Memory B cell (primary cell): ENCODE data around the gene SULF2.
"Not testable (repeated sequence)": the region's sequence is repeated elsewhere in the genome, so short reads cannot be mapped to it uniquely, and the experiment has no call there.

Experiments
- ATAC-seq: fragments of 150-1000 bp; cut with Tn5 transposase; 2 replicates; pipeline ENCODE4 v1.10.0; 2021; ENCODE audit warnings: low read depth, mild to moderate bottlenecking, moderate library complexity
- DNase-seq, 2 donors: peaks; one replicate each; pipeline ENCODE4 v3.0.0; 2022; ENCODE audit warnings: low spot score in 2 of 2
- H3K27ac Mint-ChIP-seq: one replicate; pipeline ENCODE4 v1.8.0; 2022; ENCODE audit warnings: mild to moderate bottlenecking, moderate library complexity, mixed read lengths
- H3K27me3 Mint-ChIP-seq: one replicate; pipeline ENCODE4 v1.8.0; 2022; ENCODE audit warnings: mixed read lengths
- H3K36me3 Mint-ChIP-seq: one replicate; pipeline ENCODE4 v1.8.0; 2022; ENCODE audit warnings: mild to moderate bottlenecking, mixed read lengths
- H3K4me1 Mint-ChIP-seq: one replicate; pipeline ENCODE4 v1.8.0; 2022; ENCODE audit warnings: mixed read lengths
- H3K4me3 Mint-ChIP-seq: one replicate; pipeline ENCODE4 v1.8.0; 2022; ENCODE audit warnings: mild to moderate bottlenecking, moderate library complexity, mixed read lengths
- H3K9me3 Mint-ChIP-seq: one replicate; pipeline ENCODE4 v1.8.0; 2022; ENCODE audit warnings: mixed read lengths

Gene SULF2

GRCh38 chr20:47785311-47785853, at the start of gene SULF2:
Gene SULF2 (minus strand): TSS chr20:47785481. CDS start chr20:47757363, 28,118 bp downstream.
- Mint-ChIP-seq H3K27ac (peak within 1 kb of the TSS; percentile 90), H3K27me3 (peaks cover 16% of the 10 kb centered on the region), H3K36me3 (no peaks in the 10 kb centered on the region), H3K4me1 (peaks cover 9% of the 10 kb centered on the region), H3K9me3 (no peaks in the 10 kb centered on the region), H3K4me3 (peak within 1 kb of the TSS; percentile 91)
- ATAC-seq (peak; percentile 47), DNase-seq (peak in 1 of 2 donors; percentile 30)

DNA sequence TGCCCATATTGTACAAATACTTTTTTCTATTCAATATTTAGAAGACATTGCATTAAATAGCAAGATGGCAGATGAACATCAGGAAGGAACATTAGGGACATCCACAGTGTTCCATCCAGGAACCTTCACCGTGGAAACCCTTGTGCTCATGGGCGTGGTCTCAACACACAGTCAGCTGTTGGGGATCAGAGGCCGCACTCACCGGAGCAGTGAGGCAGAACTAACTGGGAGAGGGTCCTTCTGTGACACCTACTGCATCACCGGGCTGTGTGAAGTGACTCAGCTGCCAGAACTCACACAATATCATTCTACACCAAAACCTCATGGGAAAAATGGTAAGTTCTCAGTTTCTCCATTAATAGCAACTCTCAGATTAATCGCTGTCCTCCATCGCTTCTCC, 46.4 kb upstream of the SULF2 start:
- H3K4me3 Mint-ChIP-seq, H3K4me1 Mint-ChIP-seq, DNase-seq, H3K9me3 Mint-ChIP-seq, H3K27me3 Mint-ChIP-seq, H3K27ac Mint-ChIP-seq, ATAC-seq, H3K36me3 Mint-ChIP-seq: not testable (repeated sequence)

GRCh38 chr20:47826716-47827115, 41.4 kb upstream of the SULF2 start:
- ATAC-seq, H3K4me3 Mint-ChIP-seq, DNase-seq, H3K4me1 Mint-ChIP-seq, H3K27ac Mint-ChIP-seq, H3K36me3 Mint-ChIP-seq, H3K9me3 Mint-ChIP-seq, H3K27me3 Mint-ChIP-seq: not testable (repeated sequence)

DNA sequence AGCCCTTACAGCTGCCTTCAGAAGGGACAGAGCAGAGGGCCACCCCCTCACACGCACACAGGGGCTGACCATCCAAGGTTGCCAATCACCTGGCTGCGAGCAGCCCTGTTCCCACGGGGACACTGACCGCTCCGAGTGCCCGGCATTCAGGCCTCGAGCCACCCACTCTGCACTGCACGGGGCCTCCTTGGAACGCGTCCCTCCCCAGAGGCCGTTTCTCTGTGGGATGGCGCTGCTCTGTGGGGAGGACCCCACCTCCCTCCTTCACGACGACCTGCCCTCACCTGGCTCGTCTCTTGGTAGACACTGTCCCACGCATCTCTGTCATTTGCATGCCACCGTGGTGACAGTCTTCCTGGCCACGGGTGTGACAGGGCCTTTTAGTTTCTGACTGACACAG, 40.7 kb upstream of the SULF2 start:
- H3K4me3 Mint-ChIP-seq, DNase-seq, H3K9me3 Mint-ChIP-seq, H3K36me3 Mint-ChIP-seq, H3K27me3 Mint-ChIP-seq, ATAC-seq, H3K27ac Mint-ChIP-seq, H3K4me1 Mint-ChIP-seq: not testable (repeated sequence)

- DNase-seq (no peak), ATAC-seq (no peak)
- peaks cover 8% of the 10 kb centered on the region for H3K27me3 Mint-ChIP-seq
- H3K4me1 Mint-ChIP-seq, result peaks cover 9% of the 10 kb centered on the region
- no peaks in the 10 kb centered on the region for H3K36me3 Mint-ChIP-seq
- H3K27ac Mint-ChIP-seq, result no peak overlapping the region
- H3K9me3 Mint-ChIP-seq, result no peaks in the 10 kb centered on the region
- H3K4me3 Mint-ChIP-seq, result no peak overlapping the region
These were observed 39.9 kb upstream of the SULF2 start for GRCh38 chr20:47825011-47825762.

DNA sequence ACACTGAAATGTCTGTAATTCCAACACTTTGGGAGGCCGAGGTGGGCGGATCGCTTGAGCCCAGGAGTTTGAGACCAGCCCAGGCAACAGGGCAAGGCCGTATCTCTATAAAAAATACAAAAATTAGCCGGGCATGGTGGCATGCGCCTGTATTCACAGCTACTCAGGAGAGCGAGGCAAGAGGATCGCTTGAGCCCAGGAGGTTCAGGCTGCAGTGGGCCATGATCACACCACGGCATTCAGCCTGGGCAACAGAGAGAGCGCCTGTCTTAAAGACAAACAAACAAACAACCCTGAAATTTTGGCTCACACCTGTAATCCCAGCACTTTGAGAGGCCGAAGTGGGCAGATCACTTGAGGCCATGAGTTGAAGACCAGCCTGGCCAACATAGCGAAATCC, 38.7 kb upstream of the SULF2 start:
- not testable (repeated sequence) for ATAC-seq, H3K4me3 Mint-ChIP-seq, H3K4me1 Mint-ChIP-seq, H3K27me3 Mint-ChIP-seq, H3K36me3 Mint-ChIP-seq, H3K27ac Mint-ChIP-seq, H3K9me3 Mint-ChIP-seq, DNase-seq

DNA sequence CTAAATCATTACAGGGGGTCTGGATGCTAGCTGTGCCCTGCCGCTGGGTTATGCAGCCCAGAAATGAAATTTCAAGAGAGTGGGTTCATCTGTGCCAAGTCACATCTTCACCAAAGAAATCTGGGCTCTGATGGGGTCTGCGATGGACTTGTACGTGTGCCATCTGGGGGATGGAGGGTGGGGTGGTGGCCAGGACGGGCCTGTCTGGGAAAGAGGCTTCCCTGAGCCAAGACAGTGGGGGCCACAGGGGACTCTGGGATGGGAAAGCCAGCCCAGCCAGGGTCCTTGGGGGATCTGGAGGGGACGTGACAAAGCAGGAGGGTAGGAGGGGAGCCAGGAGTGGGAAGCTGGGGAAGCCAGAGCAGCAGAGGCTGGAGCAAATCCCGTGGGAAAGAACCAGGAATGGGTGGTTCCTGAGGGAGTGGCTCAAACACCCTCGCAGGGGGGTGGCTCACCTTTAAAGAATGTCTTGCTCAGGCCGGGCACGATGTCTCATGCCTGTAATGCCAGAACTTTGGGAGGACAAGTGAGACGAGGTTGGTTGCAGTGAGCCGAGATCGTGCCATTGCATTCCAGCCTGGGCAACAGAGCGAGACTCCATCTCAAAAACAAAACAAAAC, 36.3 kb upstream of the SULF2 start:
- no peaks in the 10 kb centered on the region for H3K36me3 Mint-ChIP-seq
- DNase-seq (no peak), ATAC-seq (no peak)
- H3K9me3 Mint-ChIP-seq, result no peaks in the 10 kb centered on the region
- peaks cover 12% of the 10 kb centered on the region for H3K27me3 Mint-ChIP-seq
- H3K4me3 Mint-ChIP-seq, result no peak overlapping the region
- H3K27ac Mint-ChIP-seq, result no peak overlapping the region
- H3K4me1 Mint-ChIP-seq, result peaks cover 11% of the 10 kb centered on the region

DNA sequence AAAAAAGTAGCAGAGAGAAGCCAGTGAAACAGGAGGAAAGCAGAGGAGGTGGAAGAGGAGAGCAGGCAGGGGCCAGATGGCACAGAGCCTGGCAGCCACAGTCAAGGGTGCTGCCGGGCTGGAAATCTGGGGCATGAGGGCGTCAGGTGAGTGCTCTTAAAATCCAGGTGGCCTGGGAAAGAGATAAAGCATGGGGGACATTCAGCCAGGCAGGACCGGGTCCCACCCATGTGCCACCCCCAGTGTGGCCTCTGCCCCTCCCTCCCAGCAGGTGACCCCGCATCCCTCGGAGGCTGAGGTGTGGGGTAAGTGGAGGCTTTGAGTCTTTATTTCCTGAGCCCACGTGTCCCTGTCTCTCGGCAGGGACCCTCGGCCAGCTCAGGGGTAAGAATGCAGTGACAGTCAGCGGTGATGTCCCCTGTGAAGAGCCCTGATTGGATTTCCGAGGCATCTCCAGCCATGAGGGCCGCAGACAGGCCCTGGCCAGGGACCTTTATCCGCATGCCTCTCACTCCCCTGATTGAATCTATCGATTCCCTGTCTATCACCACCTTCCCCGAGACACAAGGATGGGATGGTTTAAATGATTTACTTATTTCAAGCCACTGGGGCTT, 33.8 kb upstream of the SULF2 start:
- peaks cover under 1% of the 10 kb centered on the region for H3K36me3 Mint-ChIP-seq
- peaks cover 16% of the 10 kb centered on the region for H3K27me3 Mint-ChIP-seq
- no peak for DNase-seq
- H3K27ac Mint-ChIP-seq, result no peak overlapping the region
- ATAC-seq, result no peak
- H3K9me3 Mint-ChIP-seq, result peaks cover under 1% of the 10 kb centered on the region
- no peak overlapping the region for H3K4me3 Mint-ChIP-seq
- peaks cover 7% of the 10 kb centered on the region for H3K4me1 Mint-ChIP-seq

GRCh38 chr20:47818466-47818865, 33.2 kb upstream of the SULF2 start:
- peaks cover 4% of the 10 kb centered on the region for H3K9me3 Mint-ChIP-seq
- no peak overlapping the region for H3K4me3 Mint-ChIP-seq
- peaks cover 4% of the 10 kb centered on the region for H3K36me3 Mint-ChIP-seq
- H3K4me1 Mint-ChIP-seq, result peaks cover 7% of the 10 kb centered on the region
- ATAC-seq (no peak), DNase-seq (no peak)
- H3K27me3 Mint-ChIP-seq, result peaks cover 19% of the 10 kb centered on the region
- no peak overlapping the region for H3K27ac Mint-ChIP-seq

DNA sequence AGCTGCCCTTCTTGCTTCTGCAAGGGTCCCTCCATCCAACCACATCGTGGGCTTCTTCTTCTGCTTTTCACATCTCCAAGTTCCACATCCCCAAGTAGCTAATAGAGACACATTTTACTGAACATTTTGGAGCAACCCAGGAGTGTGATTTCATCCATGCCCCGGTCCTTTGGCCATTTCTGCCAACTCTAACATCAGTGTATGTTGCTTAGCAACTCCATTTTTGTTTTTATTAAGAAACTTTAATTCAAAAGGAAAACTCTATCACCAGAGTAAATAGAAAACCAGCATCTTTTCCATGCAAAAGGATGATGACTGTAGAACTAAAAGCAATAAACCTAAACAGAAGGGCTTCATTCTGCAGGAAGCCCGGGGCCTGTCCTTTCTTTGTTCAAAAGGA, 32.7 kb upstream of the SULF2 start:
- Mint-ChIP-seq H3K4me1 (peaks cover 7% of the 10 kb centered on the region), H3K4me3 (no peak overlapping the region), H3K36me3 (peaks cover 4% of the 10 kb centered on the region), H3K9me3 (peaks cover 4% of the 10 kb centered on the region), H3K27ac (no peak overlapping the region), H3K27me3 (peaks cover 17% of the 10 kb centered on the region)
- ATAC-seq (no peak), DNase-seq (no peak)

GRCh38 chr20:47817573-47817972, 32.3 kb upstream of the SULF2 start:
- peaks cover 7% of the 10 kb centered on the region for H3K4me1 Mint-ChIP-seq
- no peak for ATAC-seq
- H3K27me3 Mint-ChIP-seq, result peaks cover 17% of the 10 kb centered on the region
- no peak overlapping the region for H3K4me3 Mint-ChIP-seq
- H3K27ac Mint-ChIP-seq, result no peak overlapping the region
- peaks cover 4% of the 10 kb centered on the region for H3K9me3 Mint-ChIP-seq
- peaks cover 4% of the 10 kb centered on the region for H3K36me3 Mint-ChIP-seq
- DNase-seq, result no peak

- DNase-seq, result no peak
- Mint-ChIP-seq H3K27ac (no peak overlapping the region), H3K9me3 (peaks cover 4% of the 10 kb centered on the region), H3K4me1 (peaks cover 3% of the 10 kb centered on the region), H3K4me3 (no peak overlapping the region), H3K36me3 (peaks cover 4% of the 10 kb centered on the region), H3K27me3 (peaks cover 20% of the 10 kb centered on the region)
- no peak for ATAC-seq
These were observed 31.5 kb upstream of the SULF2 start for GRCh38 chr20:47816487-47817451.

- Mint-ChIP-seq H3K36me3 (peaks cover 4% of the 10 kb centered on the region), H3K4me1 (peaks cover 3% of the 10 kb centered on the region), H3K9me3 (peaks cover 4% of the 10 kb centered on the region), H3K4me3 (no peak overlapping the region), H3K27ac (no peak overlapping the region), H3K27me3 (peaks cover 26% of the 10 kb centered on the region)
- ATAC-seq (no peak), DNase-seq (no peak)
These were observed 30.6 kb upstream of the SULF2 start for GRCh38 chr20:47815866-47816265.
